OCI-LY3 (cell line): Measurements from ENCODE around the gene LGALS4.

Source experiments
- EZH2phosphoT487 ChIP-seq: fragments of 200-600 bp; shearing (Covaris generic); IDR thresholded peaks from 2 replicates; pipeline ENCODE4 v1.6.1; 2018; ENCODE audit warnings: antibody characterized with exemption, mixed run types, low read depth
- TF ChIP-seq, protein P1 (sequence below): fragments of 200-600, 300-600 bp; sonication (generic); IDR thresholded peaks from 2 replicates; pipeline ENCODE4 v1.5.1; 2014; ENCODE audit warnings: antibody characterized with exemption, low read length, low read depth

DNA sequence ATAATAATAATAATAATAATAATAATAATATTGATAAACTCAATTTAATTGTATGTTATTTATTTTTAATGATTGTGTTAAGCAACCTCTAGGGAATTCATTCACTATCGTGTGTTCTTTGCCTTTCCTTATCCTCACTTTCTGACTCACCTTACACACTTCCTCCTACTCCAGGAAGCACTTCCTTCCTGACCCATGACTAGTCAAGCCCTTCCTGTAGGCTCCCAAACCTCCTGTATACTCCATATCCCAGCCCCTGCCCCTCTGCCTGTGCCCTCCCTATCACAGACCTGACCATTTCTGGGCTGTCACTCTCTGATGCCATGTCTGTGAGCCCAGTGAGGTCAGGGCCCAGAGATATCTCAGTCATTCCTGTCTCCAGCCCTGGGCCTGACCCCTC lies 7.6 kb downstream of the LGALS4 start:
- TF ChIP-seq, protein P1, sequence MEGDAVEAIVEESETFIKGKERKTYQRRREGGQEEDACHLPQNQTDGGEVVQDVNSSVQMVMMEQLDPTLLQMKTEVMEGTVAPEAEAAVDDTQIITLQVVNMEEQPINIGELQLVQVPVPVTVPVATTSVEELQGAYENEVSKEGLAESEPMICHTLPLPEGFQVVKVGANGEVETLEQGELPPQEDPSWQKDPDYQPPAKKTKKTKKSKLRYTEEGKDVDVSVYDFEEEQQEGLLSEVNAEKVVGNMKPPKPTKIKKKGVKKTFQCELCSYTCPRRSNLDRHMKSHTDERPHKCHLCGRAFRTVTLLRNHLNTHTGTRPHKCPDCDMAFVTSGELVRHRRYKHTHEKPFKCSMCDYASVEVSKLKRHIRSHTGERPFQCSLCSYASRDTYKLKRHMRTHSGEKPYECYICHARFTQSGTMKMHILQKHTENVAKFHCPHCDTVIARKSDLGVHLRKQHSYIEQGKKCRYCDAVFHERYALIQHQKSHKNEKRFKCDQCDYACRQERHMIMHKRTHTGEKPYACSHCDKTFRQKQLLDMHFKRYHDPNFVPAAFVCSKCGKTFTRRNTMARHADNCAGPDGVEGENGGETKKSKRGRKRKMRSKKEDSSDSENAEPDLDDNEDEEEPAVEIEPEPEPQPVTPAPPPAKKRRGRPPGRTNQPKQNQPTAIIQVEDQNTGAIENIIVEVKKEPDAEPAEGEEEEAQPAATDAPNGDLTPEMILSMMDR = no peak
- no peak for TF ChIP-seq EZH2phosphoT487
